ENCODE measurements around the gene KRTAP4-2. TPM values are rescaled to one million over a fixed set of nuclear protein-coding genes. Genes with fewer than 3 reads are reported as not detected.
"Not testable (repeated sequence)": the region's sequence is repeated elsewhere in the genome, so short reads cannot be mapped to it uniquely, and the experiment has no call there.

KRTAP4-2 gene
- not detected for total RNA-seq

DNA sequence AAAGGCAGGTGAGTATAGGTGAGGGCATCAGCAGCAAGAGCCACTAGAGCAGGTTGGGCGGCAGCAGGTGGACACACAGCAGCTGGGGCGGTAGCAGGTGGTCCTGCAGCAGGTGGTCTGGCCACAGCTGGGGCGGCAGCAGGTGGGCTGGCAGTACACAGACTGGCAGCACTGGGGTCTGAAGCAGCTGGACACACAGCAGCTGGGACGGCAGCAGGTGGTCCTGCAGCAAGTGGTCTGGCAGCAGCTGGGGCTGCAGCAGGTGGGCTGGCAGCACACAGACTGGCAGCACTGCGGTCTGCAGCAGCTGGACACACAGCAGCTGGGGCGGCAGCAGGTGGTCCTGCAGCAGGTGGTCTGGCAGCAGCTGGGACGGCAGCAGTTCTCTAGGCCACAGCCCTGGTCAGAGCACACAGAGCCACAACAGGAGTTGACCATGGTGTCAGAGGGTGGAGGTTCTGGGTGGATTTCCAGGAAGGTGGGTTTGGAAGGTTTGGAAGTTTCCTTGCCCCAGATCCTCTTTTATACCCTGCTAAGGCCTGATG, at the start of gene KRTAP4-2:
Gene KRTAP4-2 (minus strand): TSS at position 495 of the 545 bp plus-strand sequence. CDS start 57 bp downstream, at position 438.
- no peak for DNase-seq

DNA sequence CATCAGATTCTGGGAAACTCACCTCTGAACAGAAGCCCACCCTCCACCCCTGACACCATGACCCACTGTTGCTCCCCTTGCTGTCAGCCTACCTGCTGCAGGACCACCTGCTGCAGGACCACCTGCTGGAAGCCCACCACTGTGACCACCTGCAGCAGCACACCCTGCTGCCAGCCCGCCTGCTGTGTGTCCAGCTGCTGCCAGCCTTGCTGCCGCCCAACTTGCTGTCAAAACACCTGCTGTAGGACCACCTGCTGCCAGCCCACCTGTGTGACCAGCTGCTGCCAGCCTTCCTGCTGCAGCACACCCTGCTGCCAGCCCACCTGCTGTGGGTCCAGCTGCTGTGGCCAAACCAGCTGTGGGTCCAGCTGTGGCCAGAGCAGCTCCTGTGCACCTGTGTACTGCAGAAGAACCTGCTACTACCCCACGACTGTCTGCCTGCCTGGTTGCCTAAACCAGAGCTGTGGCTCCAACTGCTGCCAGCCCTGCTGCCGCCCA, 48.6 kb upstream of the KRTAP4-2 start, which contains the start of gene KRTAP9-2:
Gene KRTAP9-2 (plus strand): TSS at position 51 of the 498 bp plus-strand sequence. CDS start 7 bp downstream, at position 58.
- not testable (repeated sequence) for DNase-seq

DNA sequence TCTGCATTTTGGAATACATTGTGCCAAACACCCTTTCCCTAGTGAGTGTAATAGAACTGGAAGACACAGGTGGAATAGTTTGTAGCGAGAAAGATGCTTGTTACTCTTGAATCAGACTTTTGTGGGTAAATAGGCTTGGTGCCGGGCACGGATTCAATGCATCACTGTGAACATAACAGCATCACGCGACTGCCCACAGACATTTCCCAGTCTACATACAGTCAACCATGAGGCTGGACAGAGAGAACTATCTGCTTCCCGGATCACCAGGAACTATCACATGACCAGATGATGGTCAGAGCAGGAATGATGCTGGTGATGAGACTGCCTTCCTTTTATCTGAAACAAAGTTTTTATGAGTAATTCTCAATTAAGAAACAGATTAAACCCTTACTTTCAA, 48.0 kb upstream of the KRTAP4-2 start:
- no peak for DNase-seq

DNA sequence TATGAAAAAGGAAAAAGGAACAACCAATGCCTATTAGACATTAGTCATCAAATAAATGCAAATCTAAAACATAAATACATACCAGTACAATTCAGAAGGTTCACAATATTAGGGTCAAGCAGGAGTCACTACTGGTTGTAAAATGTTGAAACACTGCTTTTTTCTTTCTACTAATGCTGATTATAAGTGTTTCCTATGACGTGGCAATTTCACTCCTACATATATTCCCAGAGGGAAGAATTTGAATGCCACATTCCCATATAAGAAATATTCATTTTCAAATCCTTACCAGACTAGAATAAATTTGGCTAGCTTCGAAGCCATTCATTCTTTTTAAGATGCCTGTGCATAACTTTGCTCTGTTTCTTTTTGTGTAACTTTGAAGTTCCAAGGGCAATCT, 45.8 kb upstream of the KRTAP4-2 start:
- DNase-seq, result no peak

DNA sequence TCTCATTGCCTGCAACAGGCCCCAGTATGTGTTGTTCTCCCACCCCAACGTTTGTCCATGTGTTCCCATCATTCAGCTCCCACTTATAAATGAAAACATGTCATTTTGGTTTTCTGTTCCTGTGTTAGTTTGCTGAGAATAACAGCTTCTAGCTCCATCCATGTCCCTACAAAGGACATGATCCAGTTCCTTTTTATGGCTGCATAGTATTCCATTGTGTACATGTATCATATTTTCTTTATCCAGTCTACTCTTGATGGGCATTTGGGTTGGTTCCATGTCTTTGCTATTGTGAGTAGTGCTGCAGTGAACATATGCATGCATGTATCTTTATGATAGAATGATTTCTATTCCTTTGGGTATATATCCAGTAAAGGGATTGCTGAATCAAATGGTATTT, 37.7 kb upstream of the KRTAP4-2 start:
- DNase-seq, result no peak

DNA sequence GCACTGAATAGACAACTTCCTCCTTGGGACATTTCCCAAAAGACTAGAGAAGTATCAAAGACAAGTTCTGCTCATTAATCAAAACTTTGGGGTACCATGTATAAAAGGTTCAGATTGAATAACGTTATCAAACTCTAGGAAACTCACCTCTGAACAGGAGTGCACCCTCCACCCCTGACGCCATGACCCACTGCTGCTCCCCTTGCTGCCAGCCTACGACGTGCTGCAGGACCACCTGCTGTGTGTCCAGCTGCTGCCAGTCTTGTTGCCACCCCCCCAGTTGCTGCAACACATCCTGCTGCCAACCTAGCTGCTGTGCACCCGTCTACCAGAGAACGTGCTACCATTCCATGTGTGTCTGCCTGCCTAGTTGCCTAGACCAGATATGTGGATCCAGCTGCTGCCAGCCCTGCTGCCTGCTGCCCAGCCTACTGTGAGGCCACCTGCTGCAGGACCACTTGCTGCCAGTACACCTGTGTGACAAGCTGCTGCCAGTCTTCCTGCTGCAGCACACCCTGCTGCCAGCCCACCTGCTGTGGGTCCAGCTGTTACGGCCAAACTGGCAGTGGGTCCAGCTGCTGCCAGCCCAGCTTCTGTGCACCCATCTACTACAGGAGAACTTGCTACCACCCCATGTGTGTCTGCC, 34.6 kb upstream of the KRTAP4-2 start:
- DNase-seq, result no peak

DNA sequence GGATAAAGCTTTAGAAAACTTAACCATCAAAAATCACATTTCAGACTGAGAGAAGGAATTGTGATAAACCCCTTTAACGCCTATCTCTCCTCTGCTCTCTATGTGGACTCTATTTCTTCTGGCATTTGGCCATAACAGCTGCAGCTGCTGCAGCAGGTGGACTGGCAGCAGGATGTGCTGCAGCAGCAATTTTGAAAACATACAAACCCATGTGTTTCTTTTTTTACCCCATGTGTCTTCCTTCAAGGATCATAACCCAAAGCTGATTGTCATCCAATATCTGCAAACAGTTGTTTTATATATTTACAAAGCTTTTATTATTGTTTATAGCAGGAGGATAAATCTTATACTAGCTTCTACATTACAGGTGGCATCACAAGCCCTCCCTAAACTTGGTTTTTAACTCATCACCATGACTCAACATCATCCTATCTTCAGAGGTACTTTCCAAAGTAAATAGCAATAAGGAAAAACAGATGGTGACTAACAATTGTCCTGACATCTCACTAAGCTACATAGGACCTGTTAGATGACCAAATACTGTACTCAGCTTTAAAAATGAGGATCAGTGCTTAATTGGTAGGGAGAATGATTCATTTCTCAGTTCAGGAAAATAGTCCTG, 33.9 kb upstream of the KRTAP4-2 start:
- no peak for DNase-seq

DNA sequence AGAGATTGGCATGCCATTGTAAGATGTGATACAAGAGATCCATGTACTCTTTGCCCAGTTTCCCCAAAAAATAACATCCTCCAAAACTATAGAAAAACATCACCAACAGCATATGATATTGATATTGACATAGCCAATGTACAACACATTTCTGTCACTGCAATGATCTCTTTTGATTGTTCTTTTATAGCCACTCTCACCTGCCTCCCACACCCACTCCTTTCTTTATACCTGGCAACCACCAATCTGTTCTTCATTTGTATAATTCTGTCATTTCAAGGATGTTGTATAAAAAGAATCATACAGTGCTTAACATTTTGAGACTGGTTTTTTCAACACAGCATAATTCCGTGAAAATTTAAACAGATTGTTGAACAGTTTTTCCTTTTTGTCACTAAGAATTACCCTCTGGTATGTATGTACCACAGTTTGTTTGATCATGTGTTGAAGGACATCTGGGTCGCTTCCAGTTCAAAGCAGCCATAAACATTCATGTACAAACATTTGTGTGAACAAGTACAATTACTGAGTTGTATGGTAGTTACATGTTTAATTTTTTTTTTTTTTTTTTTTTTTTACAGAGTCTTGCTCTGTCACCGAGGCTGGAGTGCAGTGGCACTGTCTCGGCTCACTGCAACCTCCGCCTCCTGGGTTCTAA, 21.5 kb upstream of the KRTAP4-2 start:
- no peak for DNase-seq

DNA sequence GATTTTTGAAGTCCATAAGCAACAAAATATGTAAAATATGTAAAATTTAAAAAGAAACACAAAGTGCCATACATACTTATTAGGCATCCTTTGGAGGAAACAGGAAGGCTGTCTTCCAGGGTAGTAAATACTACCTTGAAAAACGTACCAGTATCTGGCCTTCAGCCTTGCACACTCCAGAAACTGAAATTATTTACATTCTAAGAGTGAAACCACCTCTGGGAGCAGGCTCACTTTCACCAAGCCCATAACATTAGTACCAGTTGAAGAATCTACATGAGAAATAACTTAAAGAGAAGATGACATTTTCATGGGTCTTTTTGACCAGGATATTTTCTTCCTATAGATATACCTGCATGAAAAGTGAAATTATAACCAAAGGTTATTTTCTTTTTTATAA, 18.0 kb upstream of the KRTAP4-2 start:
- no peak for DNase-seq

DNA sequence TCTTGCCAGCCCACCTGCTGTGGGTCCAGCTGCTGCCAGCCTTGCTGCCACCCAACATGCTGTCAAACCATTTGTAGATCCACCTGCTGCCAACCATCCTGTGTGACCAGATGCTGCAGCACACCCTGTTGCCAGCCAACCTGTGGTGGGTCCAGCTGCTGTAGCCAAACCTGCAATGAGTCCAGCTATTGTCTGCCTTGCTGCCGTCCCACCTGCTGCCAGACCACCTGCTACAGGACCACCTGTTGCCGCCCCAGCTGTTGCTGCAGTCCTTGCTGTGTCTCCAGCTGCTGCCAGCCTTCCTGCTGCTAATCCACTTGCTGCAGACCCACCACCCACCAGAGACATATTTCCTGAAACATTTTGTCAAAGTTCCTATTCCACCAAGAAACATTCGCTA, 12.3 kb upstream of the KRTAP4-2 start:
- DNase-seq, result no peak

DNA sequence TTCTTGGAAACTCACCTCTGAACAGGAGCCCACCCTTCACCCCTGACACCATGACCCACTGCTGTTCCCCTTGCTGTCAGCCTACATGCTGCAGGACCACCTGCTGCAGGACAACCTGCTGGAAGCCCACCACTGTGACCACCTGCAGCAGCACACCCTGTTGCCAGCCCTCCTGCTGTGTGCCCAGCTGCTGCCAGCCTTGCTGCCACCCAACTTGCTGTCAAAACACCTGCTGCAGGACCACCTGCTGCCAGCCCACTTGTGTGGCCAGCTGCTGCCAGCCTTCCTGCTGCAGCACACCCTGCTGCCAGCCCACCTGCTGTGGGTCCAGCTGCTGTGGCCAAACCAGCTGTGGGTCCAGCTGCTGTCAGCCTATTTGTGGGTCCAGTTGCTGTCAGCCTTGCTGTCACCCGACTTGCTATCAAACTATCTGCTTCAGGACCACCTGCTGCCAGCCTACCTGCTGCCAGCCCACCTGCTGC, 11.9 kb upstream of the KRTAP4-2 start, which contains the start of gene KRTAP9-1:
Gene KRTAP9-1 (plus strand): TSS at position 51 of the 482 bp plus-strand sequence. CDS start 0 bp downstream, at position 51.
- DNase-seq, result not testable (repeated sequence)

DNA sequence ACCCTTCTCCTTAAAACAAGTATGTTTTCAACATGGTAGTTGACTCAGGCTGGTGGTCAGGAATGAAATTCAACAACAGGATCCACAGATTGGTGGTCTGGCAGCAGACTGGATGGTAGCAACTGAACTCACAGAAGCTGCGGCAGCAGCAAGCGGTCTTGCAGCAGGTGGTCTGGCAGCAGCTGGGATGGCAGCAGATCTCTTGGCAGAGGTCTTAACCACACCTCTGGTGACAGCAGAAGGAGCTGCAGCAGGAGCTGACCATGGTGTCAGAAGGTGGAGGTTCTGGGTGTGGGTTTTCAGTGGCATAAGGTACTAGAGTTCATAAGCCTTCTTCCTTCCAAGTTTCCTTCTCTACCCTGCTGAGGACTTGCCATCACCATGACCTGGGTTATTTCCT, 8.9 kb upstream of the KRTAP4-2 start:
- no peak for DNase-seq

DNA sequence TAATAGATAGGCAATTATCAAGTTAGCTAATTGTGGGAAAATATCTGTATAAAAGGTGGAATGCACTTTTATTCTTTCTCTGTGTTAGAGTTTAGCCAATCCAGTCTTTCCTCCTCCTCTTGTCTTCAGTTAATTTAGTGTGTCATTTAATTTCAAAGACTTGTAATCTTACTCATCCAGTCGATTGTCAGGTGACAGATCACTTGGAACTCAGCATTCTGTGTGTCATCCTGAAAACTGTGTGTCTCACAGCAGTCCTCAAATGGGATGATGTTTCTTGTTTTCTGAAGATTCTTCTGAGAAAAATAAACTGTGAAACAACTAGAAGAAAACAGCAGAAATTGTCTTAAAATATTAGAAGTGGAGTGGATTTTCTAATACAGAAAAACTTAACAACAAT, 7.0 kb upstream of the KRTAP4-2 start:
- no peak for DNase-seq

DNA sequence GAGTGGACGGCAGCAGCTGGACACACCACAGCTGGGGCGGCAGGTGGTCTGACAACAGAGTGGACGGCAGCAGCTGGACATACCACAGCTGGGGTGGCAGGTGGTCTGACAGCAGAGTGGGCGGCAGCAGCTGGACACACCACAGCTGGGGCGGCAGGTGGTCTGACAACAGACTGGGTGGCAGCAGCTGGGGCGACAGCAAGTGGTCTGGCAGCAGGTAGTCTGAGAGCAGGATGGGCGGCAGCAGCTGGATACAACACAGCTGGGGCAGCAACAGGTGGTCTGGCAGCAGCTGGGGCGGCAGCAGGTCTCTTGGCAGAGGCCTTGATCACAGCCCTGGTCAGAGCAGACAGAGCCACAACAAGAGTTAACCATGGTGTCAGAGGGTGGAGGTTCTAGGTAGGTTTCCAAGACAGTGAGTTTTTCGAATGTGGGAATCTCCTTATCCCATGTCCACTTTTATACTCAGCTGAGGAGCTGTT, 6.5 kb upstream of the KRTAP4-2 start, which contains the start of gene KRTAP4-1:
Gene KRTAP4-1 (minus strand): TSS at position 432 of the 482 bp plus-strand sequence. CDS start 57 bp downstream, at position 375.
- no peak for DNase-seq

DNA sequence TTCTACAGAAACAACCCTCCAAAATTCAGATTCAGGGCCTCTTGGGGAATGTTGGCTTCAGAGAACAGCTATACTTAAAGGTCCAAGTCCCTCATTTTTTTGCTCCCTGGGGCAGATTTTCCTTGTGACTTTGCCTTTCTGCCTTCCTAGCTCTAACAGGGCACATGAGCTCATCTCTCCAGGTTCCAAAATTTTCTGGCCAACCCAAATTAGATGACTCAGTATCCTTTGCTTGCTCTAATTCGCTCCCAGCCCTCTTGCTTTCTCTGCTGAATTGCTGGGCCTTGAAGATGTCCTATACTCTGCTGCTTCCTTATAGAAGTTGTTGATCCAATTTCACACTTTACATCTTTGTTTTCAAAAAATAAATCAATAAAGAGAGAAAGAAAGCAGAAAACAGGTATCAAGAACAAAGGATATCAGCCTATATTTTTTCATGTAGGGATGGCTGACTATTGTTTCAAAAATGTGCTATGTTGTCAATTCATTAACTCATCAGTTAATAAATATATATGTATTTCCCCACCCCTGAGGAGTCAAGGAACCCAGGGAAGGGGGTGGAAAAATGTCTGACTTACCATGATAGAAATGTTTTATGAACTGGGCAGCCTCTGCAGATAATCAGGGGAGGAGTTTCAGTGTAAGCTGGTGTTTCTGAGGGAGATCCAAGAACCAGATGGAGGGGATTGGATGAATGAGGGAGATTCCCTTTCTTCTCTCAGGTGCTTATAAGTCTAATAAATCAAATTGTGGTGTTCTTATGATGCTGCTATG, 1.0 kb upstream of the KRTAP4-2 start:
- no peak for DNase-seq

DNA sequence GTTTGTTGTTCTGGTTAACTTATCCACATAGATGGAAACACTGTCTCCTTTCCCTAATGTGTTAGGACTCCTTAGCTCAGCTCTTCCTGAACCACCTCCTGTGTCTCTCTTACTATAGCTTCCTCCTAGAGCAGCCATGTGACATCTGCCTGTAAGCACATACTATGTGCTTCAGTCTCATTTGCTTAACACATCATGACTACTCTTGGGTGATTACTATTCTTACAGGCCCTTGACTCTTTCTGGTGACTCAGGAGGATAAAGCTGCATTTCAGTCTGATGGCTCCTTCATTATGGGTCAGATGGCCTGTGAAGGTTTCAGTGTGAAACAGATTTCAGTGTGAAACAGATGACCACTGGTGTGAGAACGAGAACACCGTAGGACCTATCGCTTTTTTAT, 320 bp upstream of the KRTAP4-2 start:
- DNase-seq, result no peak

DNA sequence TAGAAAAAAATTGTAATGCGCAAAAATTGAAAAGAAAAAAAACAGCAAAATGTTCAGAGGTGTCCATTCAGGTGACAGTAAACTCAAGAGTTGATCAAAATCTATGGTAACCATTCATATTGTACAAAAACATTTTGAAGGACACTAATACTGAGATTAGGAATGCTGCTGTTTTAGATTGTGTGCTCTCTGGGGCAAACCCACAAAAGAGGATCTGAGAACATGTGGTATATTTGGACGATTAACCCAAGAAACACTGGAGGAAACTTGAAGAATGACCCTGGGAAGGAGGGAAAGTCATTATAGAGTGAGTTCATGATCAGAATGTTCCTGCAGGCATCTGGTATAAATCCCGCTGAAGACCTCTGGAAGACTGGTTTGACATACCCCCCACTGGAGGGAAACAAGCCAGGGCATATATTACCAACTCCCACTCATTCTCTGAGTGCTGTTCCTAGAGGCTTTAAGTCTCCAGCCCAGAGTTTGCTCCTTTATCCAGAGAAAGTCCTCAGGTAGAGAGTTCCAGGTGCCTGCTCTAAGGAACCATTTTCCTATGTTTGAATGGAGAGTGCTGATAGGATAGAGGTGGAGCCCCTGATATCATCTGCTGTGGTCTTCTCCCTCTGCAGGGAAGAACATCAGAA, 1.2 kb downstream of the KRTAP4-2 start:
- no peak for DNase-seq

DNA sequence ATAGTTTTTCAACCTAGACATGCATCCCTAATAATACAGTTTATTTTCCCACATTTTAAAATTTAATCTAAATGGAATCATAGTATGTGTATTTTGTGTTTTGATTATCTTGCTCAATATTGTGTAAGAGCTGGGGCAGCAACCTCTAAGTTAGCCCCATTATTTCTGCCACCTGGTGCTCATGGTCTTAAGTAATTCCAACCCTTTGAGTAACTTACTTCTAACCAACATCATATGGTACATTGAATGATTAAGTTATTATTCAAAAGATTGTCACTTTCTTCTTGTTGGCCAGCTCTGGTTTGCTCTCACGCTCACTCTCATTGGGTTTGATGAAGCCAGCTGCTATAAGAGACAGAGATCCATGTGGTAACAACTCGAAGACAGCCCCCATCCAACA, 6.1 kb downstream of the KRTAP4-2 start:
- no peak for DNase-seq

DNA sequence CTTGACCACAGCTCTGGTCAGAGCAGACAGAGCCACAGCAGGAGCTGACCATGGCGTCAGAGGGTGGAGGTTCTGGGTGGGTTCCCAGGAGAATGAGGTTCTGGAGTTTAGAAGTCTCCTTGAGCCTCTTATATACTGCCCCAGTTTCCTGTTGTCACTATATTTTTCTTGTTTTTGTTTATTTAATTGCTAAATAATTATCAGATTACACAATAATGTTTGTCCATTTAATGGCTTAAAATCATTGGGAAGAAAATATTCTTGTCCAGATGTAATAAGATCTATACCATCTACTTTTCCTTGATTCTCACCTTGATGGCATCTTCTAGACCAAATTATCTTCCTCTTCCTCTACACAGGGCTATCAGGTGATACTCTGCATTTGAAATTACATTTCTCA, 9.9 kb downstream of the KRTAP4-2 start, which contains the start of gene KRTAP4-3:
Gene KRTAP4-3 (minus strand): TSS at position 101 of the 400 bp plus-strand sequence. CDS start 49 bp downstream, at position 52.
- DNase-seq, result no peak

DNA sequence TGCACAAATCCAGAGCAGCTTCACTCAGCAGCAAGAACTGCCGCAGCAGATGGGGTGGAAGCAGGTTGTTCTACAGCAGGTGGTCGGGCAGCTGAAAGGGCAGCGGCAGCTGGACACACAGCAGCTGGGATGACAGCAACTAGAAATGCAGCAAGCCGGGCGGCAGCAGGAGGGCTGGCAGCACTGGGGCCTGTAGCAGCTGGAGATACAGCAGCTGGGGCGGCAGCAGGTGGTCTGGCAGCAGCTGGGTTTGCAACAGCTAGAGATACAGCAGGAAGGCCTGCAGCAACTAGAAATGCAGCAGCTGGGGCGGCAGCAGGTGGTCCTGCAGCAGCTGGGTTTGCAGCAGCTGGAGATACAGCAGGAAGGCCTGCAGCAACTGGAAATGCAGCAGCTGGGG, 10.5 kb downstream of the KRTAP4-2 start:
- DNase-seq, result no peak

DNA sequence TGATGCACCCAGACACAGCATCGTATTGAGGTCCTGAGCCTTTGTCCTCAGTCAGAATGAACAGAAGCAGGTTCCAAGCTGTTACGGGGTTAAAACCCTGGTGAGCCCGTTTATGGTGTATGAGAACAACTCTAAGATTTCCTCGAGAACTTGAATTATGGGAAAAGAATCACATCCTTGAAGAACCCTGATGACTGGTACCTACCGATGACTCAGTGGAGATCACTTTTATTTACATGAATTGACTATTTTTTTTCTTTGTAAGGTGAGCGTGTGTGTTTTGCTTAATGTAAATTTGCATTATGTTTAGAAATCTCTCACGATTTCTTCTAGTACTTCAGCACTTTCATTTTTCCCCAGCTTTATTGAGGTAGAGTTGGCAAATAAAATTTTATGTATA, 14.2 kb downstream of the KRTAP4-2 start:
- DNase-seq, result no peak

Data from occipital lobe (tissue), 2 donors.